OCI-LY1 (cell line): ENCODE data around the gene TRPM3.

Source experiments
- H2AFZ ChIP-seq: fragments of 200-600 bp; sonication (generic), shearing (Covaris generic); 2 replicates; pipeline ENCODE4 v1.6.0; 2014; ENCODE audit warnings: antibody characterized with exemption, mild to moderate bottlenecking, low read length
- H3F3A ChIP-seq: fragments of 200-600 bp; sonication (generic), shearing (Covaris generic); 2 replicates; pipeline ENCODE4 v1.6.0; 2014; ENCODE audit warnings: mild to moderate bottlenecking, antibody characterized with exemption, low read length, moderate library complexity; ENCODE audit not compliant: insufficient read depth
- H3K27ac ChIP-seq: fragments of 200-600 bp; sonication (generic); 2 replicates; pipeline ENCODE4 v1.5.1; 2014; ENCODE audit warnings: low read length, mixed run types, mild to moderate bottlenecking, low read depth; ENCODE audit not compliant: poor library complexity, severe bottlenecking
- H3K27me3 ChIP-seq: fragments of 200-600 bp; sonication (generic); 2 replicates; pipeline ENCODE4 v1.6.0; 2014; ENCODE audit warnings: antibody characterized with exemption, mild to moderate bottlenecking, low read length, moderate library complexity; ENCODE audit not compliant: insufficient read depth
- H3K36me3 ChIP-seq: fragments of 200-600 bp; sonication (generic); 2 replicates; pipeline ENCODE4 v1.6.1; 2014; ENCODE audit warnings: mild to moderate bottlenecking, antibody characterized with exemption, low read length, moderate library complexity, mixed read lengths; ENCODE audit not compliant: insufficient read depth
- H3K4me1 ChIP-seq: fragments of 200-600 bp; sonication (generic); 2 replicates; pipeline ENCODE4 v1.5.1; 2014; ENCODE audit warnings: mild to moderate bottlenecking, low read length, moderate library complexity; ENCODE audit not compliant: insufficient read depth, severe bottlenecking
- H3K4me2 ChIP-seq: fragments of 200-600 bp; sonication (generic), shearing (Covaris generic); 2 replicates; pipeline ENCODE4 v1.6.1; 2014; ENCODE audit warnings: low read length
- H3K4me3 ChIP-seq: fragments of 200-600 bp; sonication (generic); 2 replicates; pipeline ENCODE4 v1.5.1; 2014; ENCODE audit warnings: low read length, low read depth, mild to moderate bottlenecking, mixed read lengths; ENCODE audit not compliant: poor library complexity, severe bottlenecking
- H3K79me2 ChIP-seq: fragments of 200-600 bp; shearing (Covaris generic); 2 replicates; pipeline ENCODE4 v1.6.1; 2016; ENCODE audit warnings: mixed run types, low read length, mixed read lengths; ENCODE audit not compliant: insufficient read depth
- H3K9ac ChIP-seq: fragments of 200-600 bp; sonication (generic), shearing (Covaris generic); 2 replicates; pipeline ENCODE4 v1.6.1; 2014; ENCODE audit warnings: mild to moderate bottlenecking, low read length, mixed read lengths
- H3K9me2 ChIP-seq: fragments of 200-600 bp; sonication (generic), shearing (Covaris generic); 2 replicates; pipeline ENCODE4 v1.6.1; 2014; ENCODE audit warnings: low read depth, mild to moderate bottlenecking, low read length, mixed read lengths
- H3K9me3 ChIP-seq: fragments of 200-600 bp; shearing (Covaris generic); 2 replicates; pipeline ENCODE4 v1.6.1; 2014; ENCODE audit warnings: low read length, mixed read lengths
- H4K20me1 ChIP-seq: fragments of 200-600 bp; sonication (generic), shearing (Covaris generic); 2 replicates; pipeline ENCODE4 v1.6.0; 2016; ENCODE audit warnings: mild to moderate bottlenecking, low read length; ENCODE audit not compliant: insufficient read depth
- CTCF ChIP-seq: fragments of 200-600 bp; sonication (generic), shearing (Covaris generic); IDR thresholded peaks from 2 replicates; pipeline ENCODE4 v1.5.1; 2017; ENCODE audit warnings: mild to moderate bottlenecking, antibody characterized with exemption, low read length, moderate library complexity, mixed read lengths
- EZH2 ChIP-seq: fragments of 200-600 bp; sonication (generic), shearing (Covaris generic); IDR thresholded peaks from 2 replicates; pipeline ENCODE4 v1.8.0; 2017; ENCODE audit warnings: borderline replicate concordance, mixed run types, mild to moderate bottlenecking, antibody characterized with exemption, low read length, moderate library complexity, mixed read lengths

Gene TRPM3

DNA sequence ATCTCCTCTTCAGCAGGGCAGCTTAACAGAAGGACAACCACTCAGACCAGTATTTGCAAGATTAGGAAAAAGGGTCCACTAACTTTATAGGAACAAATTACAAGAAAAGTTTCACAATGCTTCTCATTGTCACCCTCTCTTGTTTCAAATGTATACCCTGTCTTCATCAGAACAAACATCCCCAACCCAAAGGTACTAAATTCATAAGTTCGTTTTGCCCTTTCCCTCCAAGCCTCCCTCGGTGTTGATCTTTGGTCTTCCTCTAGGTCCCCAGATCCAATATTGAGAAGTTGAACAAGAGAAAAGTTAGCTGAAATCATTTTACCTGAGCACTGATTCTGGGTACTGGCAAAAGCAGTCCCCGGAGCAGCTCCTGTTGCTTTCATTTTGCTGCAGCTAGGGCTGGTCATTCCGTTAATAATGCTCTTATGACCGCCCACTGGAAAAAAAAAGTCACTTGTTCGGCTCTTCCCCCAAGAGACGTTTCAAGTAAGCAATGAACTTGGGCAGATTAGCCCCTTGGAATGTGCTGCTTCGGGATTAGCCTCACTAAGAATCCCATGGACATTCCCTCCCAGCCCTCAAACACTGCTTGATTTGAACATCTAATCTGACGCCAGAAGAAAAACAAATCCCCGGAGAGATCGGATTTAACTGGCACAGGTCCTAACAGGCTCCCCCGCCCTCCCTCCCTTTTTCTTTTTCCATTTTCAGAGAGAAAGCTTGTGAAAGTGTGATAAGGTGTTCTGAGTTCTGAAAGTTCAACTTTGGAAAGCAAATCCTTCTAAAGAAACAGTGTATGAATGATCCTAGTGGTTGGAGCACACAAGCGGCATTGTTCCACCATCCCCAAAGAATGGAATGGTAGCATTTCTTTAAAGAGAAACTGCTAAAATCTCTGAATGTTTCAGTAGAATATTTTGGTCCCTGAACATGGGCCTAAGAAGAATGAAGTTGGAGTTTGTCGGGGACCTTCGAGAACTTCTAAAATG, 252.5 kb downstream of the TRPM3 start:
- H2AFZ ChIP-seq: no peak overlapping the region
- no peaks in the 10 kb centered on the region for H3F3A ChIP-seq
- no peak for TF ChIP-seq EZH2
- TF ChIP-seq CTCF: no peak
- no peak overlapping the region for H3K27ac ChIP-seq
- H3K9me2 ChIP-seq: no peaks in the 10 kb centered on the region
- no peaks in the 10 kb centered on the region for H4K20me1 ChIP-seq
- no peaks in the 10 kb centered on the region for H3K9me3 ChIP-seq
- no peak overlapping the region for H3K4me3 ChIP-seq
- H3K79me2 ChIP-seq: no peaks in the 10 kb centered on the region
- H3K4me2 ChIP-seq: no peak overlapping the region
- no peaks in the 10 kb centered on the region for H3K4me1 ChIP-seq
- H3K36me3 ChIP-seq: no peaks in the 10 kb centered on the region
- H3K27me3 ChIP-seq: no peaks in the 10 kb centered on the region
- H3K9ac ChIP-seq: no peak overlapping the region

DNA sequence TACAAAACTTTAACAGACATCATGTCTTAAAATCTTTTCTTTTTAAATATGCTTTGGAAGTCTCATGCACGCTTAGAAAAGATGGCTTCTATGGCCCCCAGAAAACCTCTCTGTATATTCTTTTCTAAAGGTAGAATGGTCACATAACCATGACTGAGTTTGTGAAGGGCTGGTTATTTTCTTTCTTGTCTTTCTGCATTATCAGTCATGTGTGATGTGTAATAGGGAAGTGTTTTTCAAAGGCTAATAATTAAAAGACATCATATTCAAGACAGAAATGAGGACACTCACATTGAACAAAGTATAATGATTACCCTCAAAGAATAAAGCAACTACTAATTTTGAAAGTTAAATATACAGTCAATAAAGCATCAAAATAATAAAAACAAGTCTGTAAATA, 253.4 kb downstream of the TRPM3 start:
- Histone ChIP-seq H3K4me1 (no peaks in the 10 kb centered on the region), H3K79me2 (no peaks in the 10 kb centered on the region), H3K9ac (no peak overlapping the region), H3F3A (no peaks in the 10 kb centered on the region), H3K27ac (no peak overlapping the region), H3K4me3 (no peak overlapping the region), H3K9me2 (no peaks in the 10 kb centered on the region), H3K27me3 (no peaks in the 10 kb centered on the region), H4K20me1 (no peaks in the 10 kb centered on the region), H3K9me3 (no peaks in the 10 kb centered on the region), H2AFZ (no peak overlapping the region), H3K4me2 (no peak overlapping the region), H3K36me3 (no peaks in the 10 kb centered on the region)
- TF ChIP-seq CTCF: no peak
- no peak for TF ChIP-seq EZH2

DNA sequence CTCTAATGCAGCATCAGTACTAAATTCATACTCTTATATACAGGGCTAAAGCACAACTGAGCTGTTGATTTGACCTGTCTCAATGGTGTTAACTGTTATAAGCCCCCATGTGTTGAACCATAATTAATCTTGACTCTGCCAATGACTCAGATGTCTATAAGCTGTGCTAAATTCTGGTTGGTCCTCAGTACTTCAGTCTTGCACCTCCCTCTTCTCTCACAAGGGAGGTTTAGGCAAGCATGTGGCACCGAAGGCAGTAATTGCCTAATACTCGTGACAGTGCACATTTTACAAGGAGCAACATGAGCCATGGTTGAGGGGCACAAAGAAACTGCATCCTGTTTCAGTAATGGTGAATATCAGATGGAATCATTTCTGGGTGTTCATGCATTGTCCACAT, 255.9 kb downstream of the TRPM3 start:
- H3K27ac ChIP-seq: no peak overlapping the region
- no peaks in the 10 kb centered on the region for H3K79me2 ChIP-seq
- no peaks in the 10 kb centered on the region for H3K27me3 ChIP-seq
- no peak overlapping the region for H3K4me2 ChIP-seq
- H3F3A ChIP-seq: no peaks in the 10 kb centered on the region
- H3K4me3 ChIP-seq: no peak overlapping the region
- H3K36me3 ChIP-seq: no peaks in the 10 kb centered on the region
- no peak overlapping the region for H3K9ac ChIP-seq
- H3K9me3 ChIP-seq: no peaks in the 10 kb centered on the region
- H4K20me1 ChIP-seq: no peaks in the 10 kb centered on the region
- no peaks in the 10 kb centered on the region for H3K4me1 ChIP-seq
- TF ChIP-seq EZH2 (no peak), CTCF (no peak)
- no peaks in the 10 kb centered on the region for H3K9me2 ChIP-seq
- no peak overlapping the region for H2AFZ ChIP-seq
